VCaP (cell line): ENCODE data around the gene MIA2.
"Not testable (repeated sequence)": the region's sequence is repeated elsewhere in the genome, so short reads cannot be mapped to it uniquely, and the experiment has no call there.

Source experiments
- H3K27ac ChIP-seq: fragments of 450-650 bp; 2 replicates; pipeline ENCODE4 v1.5.1; 2017
- CTCF ChIP-seq: fragments of 450-650 bp; conservative IDR thresholded peaks from 2 replicates; pipeline ENCODE4 v1.5.1; 2017; ENCODE audit warnings: mild to moderate bottlenecking, moderate library complexity

The MIA2 gene

GRCh38 chr14:39241637-39242036, 7.9 kb downstream of the MIA2 start:
- H3K27ac ChIP-seq: no peak overlapping the region
- TF ChIP-seq CTCF: no peak

GRCh38 chr14:39243831-39244230, 10.1 kb downstream of the MIA2 start:
- H3K27ac ChIP-seq: no peak overlapping the region
- no peak for TF ChIP-seq CTCF

GRCh38 chr14:39246618-39247017, 12.9 kb downstream of the MIA2 start:
- no peak for TF ChIP-seq CTCF
- no peak overlapping the region for H3K27ac ChIP-seq

- no peak overlapping the region for H3K27ac ChIP-seq
- TF ChIP-seq CTCF: no peak
Measured at GRCh38 chr14:39247256-39247655, 13.5 kb downstream of the MIA2 start.

- no peak overlapping the region for H3K27ac ChIP-seq
- no peak for TF ChIP-seq CTCF
Measured at GRCh38 chr14:39251547-39251946, 17.8 kb downstream of the MIA2 start.

- not testable (repeated sequence) for H3K27ac ChIP-seq
Measured at GRCh38 chr14:39257388-39257787, 23.7 kb downstream of the MIA2 start.

GRCh38 chr14:39258782-39259545, 25.2 kb downstream of the MIA2 start:
- TF ChIP-seq CTCF: no peak
- no peak overlapping the region for H3K27ac ChIP-seq

- H3K27ac ChIP-seq: not testable (repeated sequence)
Measured at GRCh38 chr14:39260161-39260560, 26.4 kb downstream of the MIA2 start.

- H3K27ac ChIP-seq: not testable (repeated sequence)
Measured at GRCh38 chr14:39262214-39262613, 28.5 kb downstream of the MIA2 start.
